ENCODE results near the gene SNAP29. TPM values are rescaled to one million over a fixed set of nuclear protein-coding genes. Genes with fewer than 3 reads are reported as not detected.
"Not testable (repeated sequence)": the region's sequence is repeated elsewhere in the genome, so short reads cannot be mapped to it uniquely, and the experiment has no call there.

Gene SNAP29
- total and polyA plus RNA-seq, 12 donors, result 15.1 to 76.5 (median 24.7) TPM

- peaks cover 8 to 39% of the 10 kb centered on the region in 2 donors for H3K4me1 ChIP-seq (replicated peaks in 1 of 2)
- no peaks in the 10 kb centered on the region for H3K9me3 ChIP-seq (replicated peaks in 1 of 3)
- H3K36me3 ChIP-seq (replicated peaks in 1 of 2), result peaks cover 0 to 18% of the 10 kb centered on the region in 2 donors
- H3K4me3 ChIP-seq, result no peak overlapping the region
- WGBS, 4 donors, result 94 to 96% (median 94%) methylated on average over 7 of the region's 7 CpGs
- no peak for DNase-seq
- intact Hi-C loops (cut with DNase I), result no loop called here
- no peaks in the 10 kb centered on the region for H3K27me3 ChIP-seq
- no peak overlapping the region for H3K27ac ChIP-seq
- no peak for TF ChIP-seq POLR2A (IDR thresholded peaks at IDR 0.05)
Observed at GRCh38 chr22:20933910-20934309, 75.1 kb downstream of the SNAP29 start.

- H3K9me3 ChIP-seq (replicated peaks in 1 of 3); H3K27ac ChIP-seq; intact Hi-C loops (cut with DNase I); DNase-seq; H3K27me3 ChIP-seq; H3K4me3 ChIP-seq: not testable (repeated sequence)
- WGBS, 4 donors, result 89 to 94% (median 93%) methylated on average over 9 of the region's 9 CpGs
- peaks cover 0 to 18% of the 10 kb centered on the region in 2 donors for H3K36me3 ChIP-seq (replicated peaks in 1 of 2)
- peaks cover 8 to 37% of the 10 kb centered on the region in 2 donors for H3K4me1 ChIP-seq (replicated peaks in 1 of 2)
Observed at GRCh38 chr22:20935049-20935448, 76.2 kb downstream of the SNAP29 start.

- 86 to 90% (median 88%) methylated on average over 11 of the region's 11 CpGs for WGBS, 4 donors
- Histone ChIP-seq H3K36me3 (replicated peaks in 1 of 2) (peaks cover 0 to 18% of the 10 kb centered on the region in 2 donors), H3K4me1 (replicated peaks in 1 of 2) (peaks cover 8 to 43% of the 10 kb centered on the region in 2 donors)
- DNase-seq; H3K9me3 ChIP-seq (replicated peaks in 1 of 3); H3K4me3 ChIP-seq; intact Hi-C loops (cut with DNase I); H3K27me3 ChIP-seq; H3K27ac ChIP-seq: not testable (repeated sequence)
Observed at GRCh38 chr22:20935780-20936539, 77.2 kb downstream of the SNAP29 start.

- Histone ChIP-seq H3K27me3 (no peaks in the 10 kb centered on the region), H3K36me3 (replicated peaks in 1 of 2) (peaks cover 0 to 18% of the 10 kb centered on the region in 2 donors), H3K4me3 (no peak overlapping the region), H3K4me1 (replicated peaks in 1 of 2) (peaks cover 6 to 46% of the 10 kb centered on the region in 2 donors), H3K27ac (no peak overlapping the region), H3K9me3 (replicated peaks in 1 of 3) (no peaks in the 10 kb centered on the region)
- WGBS, 4 donors, result 63 to 77% (median 70%) methylated on average over 10 to 12 of the region's 12 CpGs
- TF ChIP-seq POLR2A (IDR thresholded peaks at IDR 0.05) (no peak), CTCF (IDR thresholded peaks at IDR 0.05) (no peak)
- DNase-seq, result no peak
- intact Hi-C loops (cut with DNase I), result no loop called here
Observed at GRCh38 chr22:20937031-20937793, 78.4 kb downstream of the SNAP29 start.

- H3K27me3 ChIP-seq, result no peaks in the 10 kb centered on the region
- H3K9me3 ChIP-seq (replicated peaks in 1 of 3), result no peaks in the 10 kb centered on the region
- H3K36me3 ChIP-seq (replicated peaks in 1 of 2), result peaks cover 0 to 18% of the 10 kb centered on the region in 2 donors
- H3K27ac ChIP-seq, result no peak overlapping the region
- WGBS, 4 donors, result 77 to 83% (median 80%) methylated on average over 8 of the region's 8 CpGs
- no peak overlapping the region for H3K4me3 ChIP-seq
- TF ChIP-seq POLR2A (IDR thresholded peaks at IDR 0.05) (no peak), CTCF (IDR thresholded peaks at IDR 0.05) (no peak)
- peaks cover 4 to 49% of the 10 kb centered on the region in 2 donors for H3K4me1 ChIP-seq (replicated peaks in 1 of 2)
- intact Hi-C loops (cut with DNase I), result no loop called here
- no peak for DNase-seq
Observed at GRCh38 chr22:20937794-20938671, 79.2 kb downstream of the SNAP29 start.

- Histone ChIP-seq H3K4me1 (replicated peaks in 1 of 2) (peaks cover 4 to 49% of the 10 kb centered on the region in 2 donors), H3K27ac (peak overlapping the region in 1 of 5 donors; percentile 7), H3K36me3 (replicated peaks in 1 of 2) (peaks cover 0 to 11% of the 10 kb centered on the region in 2 donors)
- DNase-seq; H3K4me3 ChIP-seq; H3K9me3 ChIP-seq (replicated peaks in 1 of 3); intact Hi-C loops (cut with DNase I); H3K27me3 ChIP-seq: not testable (repeated sequence)
- 92 to 98% (median 96%) methylated on average over 14 of the region's 14 CpGs for WGBS, 4 donors
Observed at GRCh38 chr22:20939457-20940185, 80.8 kb downstream of the SNAP29 start.
